Mesendoderm (in vitro differentiated cells): Measurements from ENCODE around the gene MAL.

Experiments
- DNase-seq: peaks from one replicate; pipeline ENCODE4 v3.0.0; 2013
- H2AK5ac ChIP-seq: 2 replicates; pipeline ENCODE4 v1.6.1; 2013; ENCODE audit warnings: low read length, inconsistent platforms
- H2BK120ac ChIP-seq: 2 replicates; pipeline ENCODE4 v1.6.1; 2013; ENCODE audit warnings: low read depth, mild to moderate bottlenecking, low read length, moderate library complexity, mixed read lengths
- H2BK15ac ChIP-seq: replicated peaks from 2 replicates; pipeline ENCODE4 v1.6.1; 2013; ENCODE audit warnings: low read depth, mild to moderate bottlenecking, moderate library complexity
- H2BK5ac ChIP-seq: 2 replicates; pipeline ENCODE4 v1.6.1; 2013; ENCODE audit warnings: low read length, inconsistent platforms
- H3K18ac ChIP-seq: 2 replicates; pipeline ENCODE4 v1.6.1; 2013; ENCODE audit warnings: mild to moderate bottlenecking, low read length, mixed read lengths
- H3K23ac ChIP-seq: one replicate; pipeline ENCODE4 v1.6.1; 2013; ENCODE audit warnings: low read length
- H3K27ac ChIP-seq: 2 replicates; pipeline ENCODE4 v1.5.1; 2013; ENCODE audit warnings: low read depth, mild to moderate bottlenecking, inconsistent platforms, low read length, moderate library complexity
- H3K27me3 ChIP-seq: 2 replicates; pipeline ENCODE4 v1.6.1; 2013; ENCODE audit warnings: low read length, control low read depth, mild to moderate bottlenecking, inconsistent platforms; ENCODE audit not compliant: insufficient read depth, poor library complexity
- H3K36me3 ChIP-seq: 2 replicates; pipeline ENCODE4 v1.6.1; 2013; ENCODE audit warnings: low read length, inconsistent platforms; ENCODE audit not compliant: control insufficient read depth, insufficient read depth
- H3K4ac ChIP-seq: one replicate; pipeline ENCODE4 v1.6.1; 2013; ENCODE audit warnings: low read depth, mild to moderate bottlenecking, low read length, moderate library complexity
- H3K4me1 ChIP-seq: 2 replicates; pipeline ENCODE4 v1.6.1; 2013; ENCODE audit warnings: low read depth, low read length, inconsistent platforms; ENCODE audit not compliant: control insufficient read depth
- H3K4me2 ChIP-seq: 2 replicates; pipeline ENCODE4 v1.6.1; 2013; ENCODE audit warnings: low read length
- H3K4me3 ChIP-seq: 2 replicates; pipeline ENCODE4 v1.5.1; 2013; ENCODE audit warnings: mild to moderate bottlenecking, low read length
- H3K56ac ChIP-seq: one replicate; pipeline ENCODE4 v1.6.1; 2013; ENCODE audit warnings: low read length
- H3K79me1 ChIP-seq: 2 replicates; pipeline ENCODE4 v1.6.1; 2013; ENCODE audit warnings: low read length, inconsistent platforms
- H3K79me2 ChIP-seq: 2 replicates; pipeline ENCODE4 v1.6.1; 2013; ENCODE audit warnings: mild to moderate bottlenecking, low read length; ENCODE audit not compliant: control insufficient read depth, insufficient read depth
- H3K9ac ChIP-seq: 2 replicates; pipeline ENCODE4 v1.6.1; 2013; ENCODE audit warnings: low read length, inconsistent platforms
- H4K5ac ChIP-seq: one replicate; pipeline ENCODE4 v1.6.1; 2013; ENCODE audit warnings: low read length
- H4K8ac ChIP-seq: one replicate; pipeline ENCODE4 v1.6.1; 2013; ENCODE audit warnings: low read depth, mild to moderate bottlenecking, control low read depth, low read length, moderate library complexity
- WGBS: extraction: QIAGEN DNeasy Blood & Tissue Kit; methylation state at CpG from one replicate; pipeline ENCODE4 v1.1.7; 2013; ENCODE audit warnings: low lambda C conversion rate, missing lambda C conversion rate; ENCODE audit not compliant: insufficient coverage; ENCODE audit errors: extremely low coverage; 5-methylcytosine and 5-hydroxymethylcytosine counted together

MAL gene

DNA sequence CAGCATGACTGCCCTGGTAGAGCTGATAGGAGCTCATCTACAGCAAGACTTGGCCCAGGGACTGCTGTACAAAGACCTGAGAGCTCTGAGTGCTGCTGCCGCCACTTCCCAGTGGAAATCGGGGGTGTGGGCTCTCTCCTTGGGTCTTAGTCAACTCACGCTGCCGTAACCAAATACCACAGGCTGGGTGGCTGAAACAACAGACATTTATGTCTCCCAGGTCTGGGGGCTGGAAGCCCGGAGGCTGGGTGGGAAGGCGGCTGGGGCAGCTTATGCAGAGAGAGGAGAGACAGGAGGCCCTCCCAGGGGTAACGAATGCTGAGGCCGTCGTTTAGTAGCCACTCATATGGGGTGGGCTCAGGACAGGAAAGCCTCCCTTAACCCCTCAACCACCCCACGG, 15.4 kb upstream of the MAL start:
- no peaks in the 10 kb centered on the region for H3K79me2 ChIP-seq
- no peak overlapping the region for H3K23ac ChIP-seq
- no peak overlapping the region for H3K27ac ChIP-seq
- H4K8ac ChIP-seq: no peak overlapping the region
- no CpG with 5 or more reads among the region's 10 CpGs for WGBS
- H3K4me3 ChIP-seq: no peak overlapping the region
- no peak overlapping the region for H2BK120ac ChIP-seq
- H3K9ac ChIP-seq: no peak overlapping the region
- H2BK5ac ChIP-seq: no peak overlapping the region
- H4K5ac ChIP-seq: no peak overlapping the region
- H2BK15ac ChIP-seq: no peak overlapping the region
- H3K4ac ChIP-seq: no peak overlapping the region
- no peaks in the 10 kb centered on the region for H3K79me1 ChIP-seq
- H3K4me1 ChIP-seq: no peaks in the 10 kb centered on the region
- no peak for DNase-seq
- H3K27me3 ChIP-seq: no peaks in the 10 kb centered on the region
- no peak overlapping the region for H3K4me2 ChIP-seq
- H3K18ac ChIP-seq: no peak overlapping the region
- H3K36me3 ChIP-seq: no peaks in the 10 kb centered on the region
- no peak overlapping the region for H2AK5ac ChIP-seq
- no peak overlapping the region for H3K56ac ChIP-seq

DNA sequence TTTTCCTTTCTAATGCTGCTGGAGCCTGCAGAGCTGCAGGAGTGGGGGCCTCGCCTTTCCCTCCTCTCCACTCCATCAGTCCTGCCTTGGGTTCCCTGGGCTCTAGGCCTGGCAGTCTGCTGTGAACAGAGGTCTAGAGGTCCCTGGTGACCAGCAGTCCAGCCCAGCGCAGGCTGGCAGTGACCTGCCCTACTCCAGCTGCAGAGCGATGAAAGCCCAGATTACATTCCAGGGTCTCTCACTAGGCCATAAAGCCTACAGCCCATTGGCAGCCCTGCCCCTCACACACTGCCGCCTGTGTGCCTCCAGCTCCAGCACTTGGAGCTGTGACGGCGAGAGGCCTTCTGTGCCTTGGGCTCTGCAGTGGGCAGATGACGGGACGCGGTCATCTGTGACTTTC, 14.8 kb upstream of the MAL start:
- H3K4me3 ChIP-seq: no peak overlapping the region
- DNase-seq: no peak
- H3K18ac ChIP-seq: no peak overlapping the region
- no peaks in the 10 kb centered on the region for H3K4me1 ChIP-seq
- H3K9ac ChIP-seq: no peak overlapping the region
- no peak overlapping the region for H2BK120ac ChIP-seq
- no peaks in the 10 kb centered on the region for H3K79me2 ChIP-seq
- no peak overlapping the region for H4K8ac ChIP-seq
- no CpG with 5 or more reads among the region's 9 CpGs for WGBS
- H3K36me3 ChIP-seq: no peaks in the 10 kb centered on the region
- no peak overlapping the region for H2BK5ac ChIP-seq
- no peaks in the 10 kb centered on the region for H3K79me1 ChIP-seq
- no peak overlapping the region for H3K27ac ChIP-seq
- no peak overlapping the region for H3K4me2 ChIP-seq
- no peaks in the 10 kb centered on the region for H3K27me3 ChIP-seq
- no peak overlapping the region for H4K5ac ChIP-seq
- no peak overlapping the region for H3K23ac ChIP-seq
- no peak overlapping the region for H2AK5ac ChIP-seq
- H3K4ac ChIP-seq: no peak overlapping the region
- H2BK15ac ChIP-seq: no peak overlapping the region
- no peak overlapping the region for H3K56ac ChIP-seq

DNA sequence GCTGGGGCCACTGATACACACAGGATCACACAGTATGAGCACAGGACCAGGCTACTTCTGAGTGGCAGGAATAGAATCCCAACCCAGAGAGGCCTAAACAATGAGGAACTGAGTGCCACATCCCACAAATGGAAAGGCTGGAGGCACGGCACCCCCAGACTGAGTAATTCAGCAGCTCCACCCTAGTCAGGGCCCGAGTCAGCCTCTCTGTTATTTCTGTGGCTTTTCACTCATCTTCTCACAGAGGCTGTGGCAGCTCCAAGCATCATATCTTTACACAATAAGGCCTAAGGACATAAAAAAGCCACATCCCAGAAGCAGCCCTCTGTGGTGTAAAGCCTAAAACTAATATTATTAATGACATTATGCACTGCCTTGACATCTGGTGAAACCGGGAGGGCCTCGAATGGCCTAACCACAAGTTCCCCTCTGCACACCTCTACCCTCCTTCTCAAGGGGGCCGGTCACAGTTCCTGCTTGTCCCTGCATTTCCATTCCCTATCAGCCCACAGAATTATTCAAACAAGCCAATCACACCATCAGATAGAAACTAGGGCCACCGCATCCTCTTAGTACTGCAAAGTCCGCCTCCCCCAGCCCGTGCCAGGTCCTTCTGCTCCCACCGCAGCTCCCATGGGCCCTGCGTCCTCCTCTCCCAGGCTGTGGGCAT, 12.5 kb upstream of the MAL start:
- Histone ChIP-seq H2BK15ac (no peak overlapping the region), H3K27ac (no peak overlapping the region), H4K8ac (no peak overlapping the region), H3K9ac (no peak overlapping the region), H3K79me1 (no peaks in the 10 kb centered on the region), H2BK120ac (no peak overlapping the region), H3K4me3 (no peak overlapping the region), H3K36me3 (no peaks in the 10 kb centered on the region), H3K4me2 (no peak overlapping the region), H3K4me1 (no peaks in the 10 kb centered on the region), H3K27me3 (no peaks in the 10 kb centered on the region), H3K56ac (no peak overlapping the region), H2BK5ac (no peak overlapping the region), H2AK5ac (no peak overlapping the region), H4K5ac (no peak overlapping the region), H3K18ac (no peak overlapping the region), H3K23ac (no peak overlapping the region), H3K79me2 (no peaks in the 10 kb centered on the region), H3K4ac (no peak overlapping the region)
- WGBS: no CpG with 5 or more reads among the region's 10 CpGs
- no peak for DNase-seq

DNA sequence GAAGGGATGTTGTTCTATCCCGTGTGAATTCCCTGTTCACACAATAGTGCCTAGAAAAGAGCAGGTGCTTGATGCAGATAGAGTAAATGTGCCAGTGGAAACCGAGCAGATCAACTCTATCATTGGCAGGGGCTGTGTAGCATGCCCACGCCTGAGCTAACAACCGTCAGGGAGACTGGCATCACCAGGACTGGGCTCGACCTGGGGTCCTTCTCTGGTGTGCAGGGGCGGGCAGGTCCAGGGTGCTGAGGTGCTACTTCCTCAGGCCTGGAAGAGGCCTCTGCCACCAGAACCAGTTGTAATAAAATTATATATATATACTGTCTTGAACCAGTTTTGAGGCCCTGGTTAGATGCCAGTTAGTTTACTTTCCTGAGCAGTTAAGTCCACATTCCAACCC, 11.8 kb upstream of the MAL start:
- Histone ChIP-seq H4K8ac (no peak overlapping the region), H3K79me1 (no peaks in the 10 kb centered on the region), H3K27me3 (no peaks in the 10 kb centered on the region), H3K79me2 (no peaks in the 10 kb centered on the region), H2BK15ac (no peak overlapping the region), H3K9ac (no peak overlapping the region), H3K27ac (no peak overlapping the region), H4K5ac (no peak overlapping the region), H3K18ac (no peak overlapping the region), H3K23ac (no peak overlapping the region), H3K36me3 (no peaks in the 10 kb centered on the region), H3K4me3 (no peak overlapping the region), H2BK5ac (no peak overlapping the region), H3K4me1 (no peaks in the 10 kb centered on the region), H3K4ac (no peak overlapping the region), H2BK120ac (no peak overlapping the region), H3K56ac (no peak overlapping the region), H2AK5ac (no peak overlapping the region), H3K4me2 (no peak overlapping the region)
- no peak for DNase-seq
- no CpG with 5 or more reads among the region's 6 CpGs for WGBS

DNA sequence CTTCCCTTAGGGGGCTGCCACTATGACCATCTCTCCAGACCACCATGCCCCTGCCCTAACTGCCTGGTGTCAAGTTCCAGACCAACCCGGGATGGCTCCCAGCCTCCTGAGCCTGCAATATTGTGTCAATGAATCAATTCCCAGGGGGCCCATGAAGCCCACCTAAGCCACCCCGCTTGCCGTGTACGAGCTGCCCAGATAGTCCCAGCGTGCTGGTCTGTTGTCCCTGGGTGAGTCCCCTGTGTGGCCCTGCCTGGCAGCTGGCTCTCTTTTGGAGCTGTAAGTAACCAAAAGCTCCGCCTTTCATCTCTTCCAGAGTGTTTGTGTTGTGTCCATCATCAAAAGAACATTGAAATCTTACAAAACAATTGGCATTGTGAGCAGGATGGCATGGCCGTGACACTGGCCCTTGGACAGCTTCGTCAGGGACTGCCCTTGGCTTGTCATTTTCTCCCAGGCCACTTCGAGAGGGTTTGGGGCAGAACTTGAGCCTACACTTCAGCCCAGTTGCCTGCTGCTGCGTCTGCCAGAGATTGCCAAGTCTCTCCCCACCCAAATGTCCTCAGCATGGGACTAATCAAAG, 11.3 kb upstream of the MAL start:
- no peak overlapping the region for H3K4me2 ChIP-seq
- no peak overlapping the region for H2BK120ac ChIP-seq
- no peak overlapping the region for H2BK5ac ChIP-seq
- DNase-seq: no peak
- H4K8ac ChIP-seq: no peak overlapping the region
- no CpG with 5 or more reads among the region's 10 CpGs for WGBS
- no peak overlapping the region for H4K5ac ChIP-seq
- H2BK15ac ChIP-seq: no peak overlapping the region
- no peak overlapping the region for H3K4me3 ChIP-seq
- H3K79me1 ChIP-seq: no peaks in the 10 kb centered on the region
- H3K27ac ChIP-seq: no peak overlapping the region
- H3K27me3 ChIP-seq: no peaks in the 10 kb centered on the region
- no peak overlapping the region for H2AK5ac ChIP-seq
- H3K56ac ChIP-seq: no peak overlapping the region
- H3K4ac ChIP-seq: no peak overlapping the region
- no peaks in the 10 kb centered on the region for H3K79me2 ChIP-seq
- H3K18ac ChIP-seq: no peak overlapping the region
- H3K4me1 ChIP-seq: no peaks in the 10 kb centered on the region
- H3K23ac ChIP-seq: no peak overlapping the region
- H3K9ac ChIP-seq: no peak overlapping the region
- H3K36me3 ChIP-seq: no peaks in the 10 kb centered on the region
